Stimulated activated CD4-positive, alpha-beta T cell treated with anti-CD3 and anti-CD28 coated beads, TNF-alpha, amount 100 ng/mL, for 24 hours (primary cell): ENCODE data around the gene DNAJC2.
"Not testable (repeated sequence)": the region's sequence is repeated elsewhere in the genome, so short reads cannot be mapped to it uniquely, and the experiment has no call there.

ENCODE experiments used
- DNase-seq, 3 experiments: peaks; one replicate each; pipeline ENCODE4 v3.0.0-alpha.2; 2020; ENCODE audit warnings: low read depth in 3 of 3

The DNAJC2 gene

GRCh38 chr7:103273374-103273773, 71.2 kb downstream of the DNAJC2 start:
- not testable (repeated sequence) for DNase-seq

GRCh38 chr7:103266229-103266628, 78.3 kb downstream of the DNAJC2 start:
- DNase-seq = not testable (repeated sequence)

GRCh38 chr7:103264054-103264453, 80.5 kb downstream of the DNAJC2 start:
- DNase-seq = not testable (repeated sequence)
